BE2C (cell line): Measurements from ENCODE around the gene HNRNPA3.

Experiments
- DNase-seq: peaks from one replicate; pipeline ENCODE4 v3.0.0-alpha.2; 2020
- H3K27me3 ChIP-seq: fragments of 250-450 bp; sonication (Bioruptor Pico); 2 replicates; pipeline ENCODE4 v1.5.1; 2020; ENCODE audit warnings: mild to moderate bottlenecking
- H3K36me3 ChIP-seq: fragments of 250-450 bp; sonication (Bioruptor Pico); 2 replicates; pipeline ENCODE4 v1.5.1; 2020; ENCODE audit warnings: mild to moderate bottlenecking
- H3K4me1 ChIP-seq: fragments of 250-450 bp; sonication (Bioruptor Pico); 2 replicates; pipeline ENCODE4 v1.5.1; 2020
- H3K4me3 ChIP-seq: 2 replicates; pipeline ENCODE4 v1.5.1; 2011; ENCODE audit warnings: low read depth, low read length
- H3K9me3 ChIP-seq: fragments of 250-450 bp; sonication (Bioruptor Pico); 2 replicates; pipeline ENCODE4 v1.5.1; 2020
- CTCF ChIP-seq: IDR thresholded peaks from 2 replicates; pipeline ENCODE4 v1.5.1; 2012; ENCODE audit warnings: mild to moderate bottlenecking, low read depth, low read length

HNRNPA3 gene

GRCh38 chr2:177272765-177273164, 60.2 kb downstream of the HNRNPA3 start:
- H3K4me3 ChIP-seq = no peak overlapping the region
- no peaks in the 10 kb centered on the region for H3K27me3 ChIP-seq
- no peaks in the 10 kb centered on the region for H3K36me3 ChIP-seq
- no peak for TF ChIP-seq CTCF
- no peaks in the 10 kb centered on the region for H3K4me1 ChIP-seq
- H3K9me3 ChIP-seq = no peaks in the 10 kb centered on the region
- no peak for DNase-seq

DNA sequence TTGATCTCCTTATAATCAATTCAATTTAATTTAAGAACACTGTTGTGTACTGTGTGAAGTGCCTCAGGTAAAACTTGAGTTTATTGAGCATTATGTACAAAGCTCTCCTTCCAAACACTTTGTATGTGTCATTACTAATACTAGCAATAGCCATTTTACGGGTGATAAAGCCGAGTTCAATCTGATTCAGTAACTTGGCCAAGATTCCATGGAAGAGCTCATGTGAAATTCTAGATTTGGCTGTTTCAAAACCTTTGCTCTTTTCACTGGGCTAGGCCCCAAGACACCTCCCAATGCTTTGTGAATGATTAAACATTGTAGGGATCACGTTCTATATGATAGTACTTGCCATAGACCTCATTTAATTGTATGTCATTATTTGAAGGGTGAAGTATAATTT, 60.8 kb downstream of the HNRNPA3 start:
- TF ChIP-seq CTCF = no peak
- Histone ChIP-seq H3K9me3 (no peaks in the 10 kb centered on the region), H3K4me1 (no peaks in the 10 kb centered on the region), H3K36me3 (no peaks in the 10 kb centered on the region), H3K4me3 (no peak overlapping the region), H3K27me3 (no peaks in the 10 kb centered on the region)
- no peak for DNase-seq
